IMR-90 (cell line): ENCODE measurements around the gene CDK8. TPM values are rescaled to one million over a fixed set of nuclear protein-coding genes. Genes with fewer than 3 reads are reported as not detected.

Experiments
- ATAC-seq: fragments of 200-7000 bp; cut with Tn5 transposase; 2 replicates; pipeline ENCODE4 v1.9.1; 2020; ENCODE audit warnings: low read depth, mild to moderate bottlenecking, moderate library complexity
- BruUV-seq: library from RNA; stranded (reverse); fragments of 400-500 nt; replicated peaks from 2 replicates; lab custom pipeline; 2021; lab: Mats Ljungman, UMichigan
- CTCF ChIA-PET: fragments of 300-600 bp; formaldehyde crosslinking; extraction: SDS; loops from one replicate; lab custom pipeline; 2021; ENCODE audit warnings: antibody characterized with exemption; lab: Yijun Ruan, JAX
- POLR2A ChIA-PET: fragments of 300-600 bp; sonication (Branson Sonifier 250); formaldehyde crosslinking; loops from one replicate; lab custom pipeline; 2022; ENCODE audit warnings: antibody characterized with exemption; ENCODE audit not compliant: unreplicated experiment; lab: Charles Lee
- DNase-seq: peaks from one replicate; pipeline ENCODE4 v3.0.0; 2013
- H2AFZ ChIP-seq: replicated peaks from 2 replicates; pipeline ENCODE3; 2013; ENCODE audit warnings: low read length, mild to moderate bottlenecking; ENCODE audit not compliant: poor library complexity
- H2AK5ac ChIP-seq: 2 replicates; pipeline ENCODE4 v1.6.1; 2013; ENCODE audit warnings: low read depth, low read length, inconsistent platforms
- H2AK9ac ChIP-seq: replicated peaks from 2 replicates; pipeline ENCODE3; 2013; ENCODE audit warnings: mild to moderate bottlenecking, low read depth, low read length, moderate library complexity; ENCODE audit not compliant: poor library complexity
- H2BK120ac ChIP-seq: 2 replicates; pipeline ENCODE4 v1.6.1; 2013; ENCODE audit warnings: low read depth, low read length, inconsistent platforms
- H2BK15ac ChIP-seq: 3 replicates; pipeline ENCODE4 v1.6.1; 2013; ENCODE audit warnings: low read depth, low read length, inconsistent platforms
- H2BK20ac ChIP-seq: 2 replicates; pipeline ENCODE4 v1.6.1; 2013; ENCODE audit warnings: low read depth, mild to moderate bottlenecking, inconsistent platforms, low read length, moderate library complexity
- H2BK5ac ChIP-seq: 2 replicates; pipeline ENCODE4 v1.6.1; 2013; ENCODE audit warnings: mild to moderate bottlenecking, low read depth, low read length, inconsistent platforms; ENCODE audit not compliant: poor library complexity, severe bottlenecking
- H3K14ac ChIP-seq: replicated peaks from 2 replicates; pipeline ENCODE4 v1.6.1; 2013; ENCODE audit warnings: low read depth, low read length, inconsistent platforms
- H3K18ac ChIP-seq: 2 replicates; pipeline ENCODE4 v1.6.1; 2013; ENCODE audit warnings: low read depth, low read length, control low read depth
- H3K23ac ChIP-seq: 2 replicates; pipeline ENCODE4 v1.6.1; 2013; ENCODE audit warnings: low read depth, low read length, inconsistent platforms
- H3K27ac ChIP-seq: 2 replicates; pipeline ENCODE4 v1.5.1; 2013; ENCODE audit warnings: mild to moderate bottlenecking, control low read depth, low read length; ENCODE audit not compliant: insufficient read depth
- H3K27me3 ChIP-seq: 2 replicates; pipeline ENCODE4 v1.6.1; 2013; ENCODE audit warnings: low read length; ENCODE audit not compliant: control insufficient read depth, insufficient read depth
- H3K36me3 ChIP-seq: 2 replicates; pipeline ENCODE4 v1.6.1; 2013; ENCODE audit warnings: low read length, mixed read lengths; ENCODE audit not compliant: control insufficient read depth, insufficient read depth
- H3K4ac ChIP-seq: 2 replicates; pipeline ENCODE4 v1.6.1; 2013; ENCODE audit warnings: low read depth, low read length, inconsistent platforms
- H3K4me1 ChIP-seq: 2 replicates; pipeline ENCODE4 v1.6.1; 2013; ENCODE audit warnings: low read length, mixed read lengths; ENCODE audit not compliant: control insufficient read depth, insufficient read depth
- H3K4me2 ChIP-seq: 2 replicates; pipeline ENCODE4 v1.6.1; 2013; ENCODE audit warnings: low read depth, mild to moderate bottlenecking, control low read depth, low read length, moderate library complexity
- H3K4me3 ChIP-seq: 2 replicates; pipeline ENCODE4 v1.5.1; 2013; ENCODE audit warnings: low read depth, mild to moderate bottlenecking, control low read depth, low read length, moderate library complexity; ENCODE audit not compliant: insufficient read depth
- H3K56ac ChIP-seq: 2 replicates; pipeline ENCODE4 v1.6.1; 2013; ENCODE audit warnings: low read length, inconsistent platforms; ENCODE audit not compliant: insufficient read depth; ENCODE audit errors: extremely low read depth
- H3K79me1 ChIP-seq, 2 experiments: 2 replicates each; pipeline ENCODE4 v1.6.1; 2013; ENCODE audit warnings: low read length in 2 of 2, inconsistent platforms in 1 of 2, low read depth in 1 of 2
- H3K9ac ChIP-seq: 2 replicates; pipeline ENCODE4 v1.6.1; 2013; ENCODE audit warnings: low read depth, low read length, control low read depth
- H3K9me1 ChIP-seq: 2 replicates; pipeline ENCODE4 v1.6.1; 2013; ENCODE audit warnings: low read length, inconsistent platforms; ENCODE audit not compliant: insufficient read depth
- H3K9me3 ChIP-seq: 2 replicates; pipeline ENCODE4 v1.6.1; 2013; ENCODE audit warnings: low read length; ENCODE audit not compliant: control insufficient read depth, insufficient read depth
- H4K20me1 ChIP-seq: 2 replicates; pipeline ENCODE4 v1.6.1; 2013; ENCODE audit warnings: low read length, inconsistent platforms; ENCODE audit not compliant: insufficient read depth
- H4K5ac ChIP-seq: 2 replicates; pipeline ENCODE4 v1.6.1; 2013; ENCODE audit warnings: mild to moderate bottlenecking, low read depth, low read length, control low read depth
- H4K8ac ChIP-seq, 2 experiments: 2 replicates each; pipeline ENCODE4 v1.6.1; 2013; ENCODE audit warnings: low read depth in 2 of 2, low read length in 2 of 2, control low read depth in 1 of 2, inconsistent platforms in 1 of 2
- H4K91ac ChIP-seq: 2 replicates; pipeline ENCODE4 v1.6.1; 2013; ENCODE audit warnings: low read depth, low read length, inconsistent platforms; ENCODE audit not compliant: insufficient read depth
- BHLHE40 ChIP-seq: fragments of 150-350 bp; IDR thresholded peaks from 2 replicates; pipeline ENCODE4 v1.6.1; 2016; ENCODE audit warnings: mild to moderate bottlenecking, low read depth, low read length
- CEBPB ChIP-seq: IDR thresholded peaks from 2 replicates; pipeline ENCODE4 v1.6.1; 2012; ENCODE audit warnings: low read depth, low read length, improper control_type of control experiment
- MAZ ChIP-seq: IDR thresholded peaks from 2 replicates; pipeline ENCODE4 v1.6.1; 2012; ENCODE audit warnings: low read depth, mild to moderate bottlenecking, low read length, improper control_type of control experiment, moderate library complexity, borderline replicate concordance
- RFX5 ChIP-seq: IDR thresholded peaks from 2 replicates; pipeline ENCODE4 v1.8.0; 2012; ENCODE audit warnings: low read depth, mild to moderate bottlenecking, low read length, moderate library complexity
- WGBS, 2 experiments: methylation state at CpG; one replicate each; pipeline versions ENCODE4 v1.1.5 to v1.1.7; 2013; ENCODE audit warnings: missing lambda C conversion rate in 2 of 2; ENCODE audit not compliant: insufficient read length in 1 of 2; ENCODE audit errors: extremely low coverage in 2 of 2; 5-methylcytosine and 5-hydroxymethylcytosine counted together
- dilution Hi-C: fragments of 300-500 bp; cut with HindIII; formaldehyde crosslinking; loops from one replicate; pipeline ENCODE4 v1.14.3; 2018; ENCODE audit warnings: low sequenced_read_pairs; ENCODE audit not compliant: unreplicated experiment
- in situ Hi-C: fragments of 300-500 bp; cut with MboI; formaldehyde crosslinking; loops from 3 replicates; pipeline ENCODE4 v1.14.3; 2019; ENCODE audit warnings: low sequenced_read_pairs, inconsistent platforms, mixed read lengths
- intact Hi-C: fragments of 100-400 bp; cut with micrococcal nuclease; formaldehyde crosslinking; loops from 2 replicates; pipeline ENCODE4 v1.10.0; 2022
- polyA plus RNA-seq, 3 experiments: library from polyadenylated mRNA; depleted of rRNA; stranded (reverse); fragments of >200 nt; gene quantifications; 2 replicates each; pipeline ENCODE4 v1.2.3, GENCODE V29; 2012; ENCODE audit warnings: low replicate concordance in 1 of 3
- total RNA-seq: library from RNA; depleted of rRNA; stranded (reverse); fragments of >200 nt; gene quantifications from 2 replicates; pipeline ENCODE4 v1.2.3, GENCODE V29; 2012
- TF ChIP-seq, protein P1 (sequence below): conservative IDR thresholded peaks from 2 replicates; pipeline ENCODE4 v1.5.1; 2012; ENCODE audit warnings: mild to moderate bottlenecking, low read depth, low read length, improper control_type of control experiment
- TF ChIP-seq, protein P2 (sequence below): fragments of 150-350 bp; IDR thresholded peaks from 2 replicates; pipeline ENCODE4 v1.6.1; 2017; ENCODE audit warnings: mild to moderate bottlenecking, antibody characterized with exemption, low read length, low read depth

CDK8 gene
- total and polyA plus RNA-seq, 2 of the 4 experiments (the other 2 are of a cell fraction), result 15.4 to 19.0 TPM

DNA sequence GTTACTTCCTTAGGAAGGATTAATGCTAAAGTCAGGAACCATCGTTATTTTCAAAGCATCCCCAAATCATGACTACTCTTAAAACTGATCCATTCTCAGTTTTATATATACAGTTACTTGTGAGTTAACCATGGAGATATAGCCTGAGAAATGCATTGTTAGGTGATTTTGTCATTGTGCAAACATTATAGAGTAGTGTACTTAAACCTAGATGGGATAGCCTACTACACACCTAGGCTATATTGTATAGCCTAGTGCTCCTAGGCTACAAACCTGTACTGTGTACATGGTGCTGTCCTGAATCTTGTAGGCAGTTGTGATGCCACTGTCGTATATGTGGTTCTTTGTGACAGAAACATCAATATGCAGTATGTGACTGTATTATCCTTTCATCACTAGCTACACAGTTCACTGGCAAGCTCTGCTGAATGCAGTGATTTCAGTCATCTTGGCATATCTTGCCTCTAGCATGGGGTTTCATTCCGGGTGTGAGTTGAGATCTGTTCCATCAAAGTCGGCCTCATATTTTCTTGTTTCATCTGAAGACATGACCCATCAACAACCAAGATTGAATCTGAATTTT lies 45.3 kb downstream of the CDK8 start:
- H3K4me3 ChIP-seq, result no peak overlapping the region
- 0 out of 2 replicates have a peak overlapping the region, but pooled peaks have one; percentile 3 for H3K14ac ChIP-seq
- H2AFZ ChIP-seq, result no peak overlapping the region
- H4K20me1 ChIP-seq, result peaks cover 8% of the 10 kb centered on the region; the same call in 1 of the 2 replicates
- no CpG with 5 or more reads among the region's 4 CpGs for WGBS, 2 experiments
- ATAC-seq, result peak; percentile 25; the same call in 1 of the 2 replicates
- 0 out of 2 replicates have a peak overlapping the region, but pooled peaks have one; percentile 9 for H3K23ac ChIP-seq
- H3K9me1 ChIP-seq, result peaks cover 7% of the 10 kb centered on the region
- ChIA-PET CTCF (interaction anchor here (0.6 kb wide), 1 partner anchor 19 kb away, joined by 3 read pairs; no protein-coding TSS in a partner anchor), POLR2A (no interaction called here)
- H4K5ac ChIP-seq, result no peak overlapping the region
- peak overlapping the region; percentile 28; the same call in 1 of the 2 replicates for H2BK20ac ChIP-seq
- no peak overlapping the region for H3K27ac ChIP-seq
- no peak overlapping the region for H2BK15ac ChIP-seq
- peaks cover 5% of the 10 kb centered on the region for H3K4me1 ChIP-seq
- intact Hi-C loops (no loop called here), dilution Hi-C loops (no loop called here), in situ Hi-C loops (no loop called here)
- H3K27me3 ChIP-seq, result no peaks in the 10 kb centered on the region
- H2AK5ac ChIP-seq, result peak overlapping the region; percentile 45
- no peaks in the 10 kb centered on the region for H3K9me3 ChIP-seq
- peaks cover 33 to 55% of the 10 kb centered on the region in 2 experiments for H3K79me1 ChIP-seq
- peak overlapping the region; percentile 20; the same call in 1 of the 2 replicates for H2BK120ac ChIP-seq
- no peak overlapping the region for H4K8ac ChIP-seq
- no peaks in the 10 kb centered on the region for H3K36me3 ChIP-seq
- no peak overlapping the region for H3K56ac ChIP-seq
- no peak overlapping the region for H3K18ac ChIP-seq
- TF ChIP-seq, protein P1, sequence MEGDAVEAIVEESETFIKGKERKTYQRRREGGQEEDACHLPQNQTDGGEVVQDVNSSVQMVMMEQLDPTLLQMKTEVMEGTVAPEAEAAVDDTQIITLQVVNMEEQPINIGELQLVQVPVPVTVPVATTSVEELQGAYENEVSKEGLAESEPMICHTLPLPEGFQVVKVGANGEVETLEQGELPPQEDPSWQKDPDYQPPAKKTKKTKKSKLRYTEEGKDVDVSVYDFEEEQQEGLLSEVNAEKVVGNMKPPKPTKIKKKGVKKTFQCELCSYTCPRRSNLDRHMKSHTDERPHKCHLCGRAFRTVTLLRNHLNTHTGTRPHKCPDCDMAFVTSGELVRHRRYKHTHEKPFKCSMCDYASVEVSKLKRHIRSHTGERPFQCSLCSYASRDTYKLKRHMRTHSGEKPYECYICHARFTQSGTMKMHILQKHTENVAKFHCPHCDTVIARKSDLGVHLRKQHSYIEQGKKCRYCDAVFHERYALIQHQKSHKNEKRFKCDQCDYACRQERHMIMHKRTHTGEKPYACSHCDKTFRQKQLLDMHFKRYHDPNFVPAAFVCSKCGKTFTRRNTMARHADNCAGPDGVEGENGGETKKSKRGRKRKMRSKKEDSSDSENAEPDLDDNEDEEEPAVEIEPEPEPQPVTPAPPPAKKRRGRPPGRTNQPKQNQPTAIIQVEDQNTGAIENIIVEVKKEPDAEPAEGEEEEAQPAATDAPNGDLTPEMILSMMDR, result no peak
- TF ChIP-seq, protein P2, sequence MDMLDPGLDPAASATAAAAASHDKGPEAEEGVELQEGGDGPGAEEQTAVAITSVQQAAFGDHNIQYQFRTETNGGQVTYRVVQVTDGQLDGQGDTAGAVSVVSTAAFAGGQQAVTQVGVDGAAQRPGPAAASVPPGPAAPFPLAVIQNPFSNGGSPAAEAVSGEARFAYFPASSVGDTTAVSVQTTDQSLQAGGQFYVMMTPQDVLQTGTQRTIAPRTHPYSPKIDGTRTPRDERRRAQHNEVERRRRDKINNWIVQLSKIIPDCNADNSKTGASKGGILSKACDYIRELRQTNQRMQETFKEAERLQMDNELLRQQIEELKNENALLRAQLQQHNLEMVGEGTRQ, result no peak
- TF ChIP-seq BHLHE40 (no peak), CEBPB (no peak), RFX5 (no peak), MAZ (no peak)
- no peak overlapping the region for H3K4me2 ChIP-seq
- no peak overlapping the region for H3K9ac ChIP-seq
- no peak overlapping the region for H4K91ac ChIP-seq
- no peak overlapping the region for H2AK9ac ChIP-seq
- peak overlapping the region; percentile 45 for H3K4ac ChIP-seq
- peak; percentile 10 for DNase-seq
- peak overlapping the region; percentile 57 for H2BK5ac ChIP-seq
- no TSS peak for BruUV-seq
